Measurements from ENCODE around the gene VOPP1. TPM values are rescaled to one million over a fixed set of nuclear protein-coding genes. Genes with fewer than 3 reads are reported as not detected.

Gene VOPP1
- total and polyA plus RNA-seq, 2 donors (not counting 3 experiments of a cell fraction or from before 2014, with no cell fraction given): 85.6 to 154 TPM

DNA sequence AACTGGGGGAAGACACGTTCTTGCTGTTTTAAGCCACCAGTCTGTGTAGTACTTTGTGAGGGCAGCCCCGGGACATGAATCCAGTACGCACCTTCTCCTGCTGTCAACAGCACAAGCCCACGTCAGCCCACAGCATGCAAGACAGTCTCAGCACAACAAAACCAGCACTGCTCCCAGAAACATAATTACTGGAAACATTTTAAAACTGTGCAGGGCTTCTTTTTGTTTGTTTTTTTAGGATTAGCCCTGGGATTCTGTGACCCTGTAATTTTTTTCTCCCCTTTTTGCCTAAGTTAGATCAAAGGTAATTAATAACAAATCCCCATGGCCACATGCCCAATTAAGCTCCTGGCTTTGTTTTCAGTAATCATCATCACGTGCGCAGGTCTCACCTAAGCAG is 87.5 kb downstream of the VOPP1 start:
- no peaks in the 10 kb centered on the region for H3K9me3 ChIP-seq (replicated peaks; ENCODE audit: control insufficient read depth, insufficient read depth, low read length)
- peaks cover 2% of the 10 kb centered on the region for H4K20me1 ChIP-seq (replicated peaks; ENCODE audit: control insufficient read depth, extremely low read depth, insufficient read depth, low read length)
- dilution Hi-C loops (cut with MboI; ENCODE audit: extremely low pct_ligation_motif_present, low sequenced_read_pairs): no loop called here
- H3K4me3 ChIP-seq (replicated peaks in 1 of 3; ENCODE audit: insufficient read depth in 1 of 3, low read depth in 1 of 3, low read length in 3 of 3): no peak overlapping the region
- peaks cover 4 to 18% of the 10 kb centered on the region in 2 experiments for H3K36me3 ChIP-seq (ENCODE audit: control insufficient read depth in 2 of 2, extremely low read depth in 1 of 2, insufficient read depth in 2 of 2, low read length in 2 of 2)
- H2AFZ ChIP-seq (ENCODE audit: low read depth, low read length): no peak overlapping the region
- H3K79me2 ChIP-seq (ENCODE audit: control insufficient read depth, insufficient read depth, low read length): peaks cover 10% of the 10 kb centered on the region
- intact Hi-C loops (cut with micrococcal nuclease): no loop called here
- H3K9ac ChIP-seq (replicated peaks; ENCODE audit: extremely low read depth, insufficient read depth, low read length): no peak overlapping the region
- no peak for DNase-seq (ENCODE audit: low read depth, low spot score)
- no peaks in the 10 kb centered on the region for H3K4me1 ChIP-seq (ENCODE audit: control insufficient read depth, extremely low read depth, insufficient read depth, low read length)
- no peak for FAIRE-seq
- H3K27ac ChIP-seq (ENCODE audit: insufficient read depth, low read depth, low read length): no peak overlapping the region
- no peaks in the 10 kb centered on the region for H3K27me3 ChIP-seq (ENCODE audit: control insufficient read depth in 2 of 2, insufficient read depth in 2 of 2, low read length in 2 of 2)
- BruUV-seq (replicated peaks): no TSS peak
- TF ChIP-seq, protein P1, sequence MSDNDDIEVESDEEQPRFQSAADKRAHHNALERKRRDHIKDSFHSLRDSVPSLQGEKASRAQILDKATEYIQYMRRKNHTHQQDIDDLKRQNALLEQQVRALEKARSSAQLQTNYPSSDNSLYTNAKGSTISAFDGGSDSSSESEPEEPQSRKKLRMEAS (IDR thresholded peaks at IDR 0.05; ENCODE audit: insufficient read depth, insufficient read length): no peak
- TF ChIP-seq MYC (IDR thresholded peaks at IDR 0.05; ENCODE audit: low read depth, low read length) (no peak), FOS (IDR thresholded peaks at IDR 0.05; ENCODE audit: borderline replicate concordance, insufficient read depth, low read length) (no peak), GATA2 (IDR thresholded peaks at IDR 0.05; ENCODE audit: insufficient read depth, insufficient read length, low read depth, low read length) (no peak), POLR2AphosphoS5 (IDR thresholded peaks at IDR 0.05; ENCODE audit: insufficient read depth, low read depth, low read length) (no peak), EZH2 (IDR thresholded peaks at IDR 0.05; ENCODE audit: borderline replicate concordance, low read depth, low read length, severe bottlenecking) (no peak), JUN (IDR thresholded peaks at IDR 0.05; ENCODE audit: borderline replicate concordance, insufficient read depth, insufficient read length, low read depth) (no peak), POLR2A (IDR thresholded peaks at IDR 0.05; ENCODE audit: low read depth, low read length) (no peak)
- TF ChIP-seq, protein P2, sequence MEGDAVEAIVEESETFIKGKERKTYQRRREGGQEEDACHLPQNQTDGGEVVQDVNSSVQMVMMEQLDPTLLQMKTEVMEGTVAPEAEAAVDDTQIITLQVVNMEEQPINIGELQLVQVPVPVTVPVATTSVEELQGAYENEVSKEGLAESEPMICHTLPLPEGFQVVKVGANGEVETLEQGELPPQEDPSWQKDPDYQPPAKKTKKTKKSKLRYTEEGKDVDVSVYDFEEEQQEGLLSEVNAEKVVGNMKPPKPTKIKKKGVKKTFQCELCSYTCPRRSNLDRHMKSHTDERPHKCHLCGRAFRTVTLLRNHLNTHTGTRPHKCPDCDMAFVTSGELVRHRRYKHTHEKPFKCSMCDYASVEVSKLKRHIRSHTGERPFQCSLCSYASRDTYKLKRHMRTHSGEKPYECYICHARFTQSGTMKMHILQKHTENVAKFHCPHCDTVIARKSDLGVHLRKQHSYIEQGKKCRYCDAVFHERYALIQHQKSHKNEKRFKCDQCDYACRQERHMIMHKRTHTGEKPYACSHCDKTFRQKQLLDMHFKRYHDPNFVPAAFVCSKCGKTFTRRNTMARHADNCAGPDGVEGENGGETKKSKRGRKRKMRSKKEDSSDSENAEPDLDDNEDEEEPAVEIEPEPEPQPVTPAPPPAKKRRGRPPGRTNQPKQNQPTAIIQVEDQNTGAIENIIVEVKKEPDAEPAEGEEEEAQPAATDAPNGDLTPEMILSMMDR (IDR thresholded peaks at IDR 0.05; ENCODE audit: extremely low read depth in 1 of 2, insufficient read depth in 1 of 2, low read depth in 1 of 2, low read length in 2 of 2): no peak
- CTCF ChIA-PET: no interaction called here
- POLR2A ChIA-PET: no interaction called here
- H3K4me2 ChIP-seq (ENCODE audit: insufficient read depth, low read length): no peak overlapping the region
- no peaks in the 10 kb centered on the region for H3K9me1 ChIP-seq (replicated peaks; ENCODE audit: control insufficient read depth, extremely low read depth, insufficient read depth, low read length)
